Parathyroid adenoma (tissue), 2 donors: Measurements from ENCODE around the gene ATG3.
A peak's percentile ranks its signal among the peaks of the same experiment; 100 is the strongest.
"Not testable (repeated sequence)": the region's sequence is repeated elsewhere in the genome, so short reads cannot be mapped to it uniquely, and the experiment has no call there.

Experiments used
- H2AFZ ChIP-seq: fragments of 300-600 bp; sonication (generic); one replicate; pipeline ENCODE4 v1.7.0; 2017; ENCODE audit warnings: antibody characterized with exemption, mild to moderate bottlenecking
- H3K27ac ChIP-seq: fragments of 300-600 bp; sonication (generic); one replicate; pipeline ENCODE4 v1.7.0; 2017
- H3K27me3 ChIP-seq: fragments of 300-600 bp; sonication (generic); one replicate; pipeline ENCODE4 v1.7.0; 2017; ENCODE audit warnings: low read length; ENCODE audit not compliant: control insufficient read depth, insufficient read depth
- H3K36me3 ChIP-seq: fragments of 300-600 bp; sonication (generic); one replicate; pipeline ENCODE4 v1.7.0; 2017; ENCODE audit warnings: low read length; ENCODE audit not compliant: control insufficient read depth, insufficient read depth
- H3K4me1 ChIP-seq: fragments of 300-600 bp; sonication (generic); one replicate; pipeline ENCODE4 v1.7.0; 2017; ENCODE audit warnings: control low read depth
- H3K4me2 ChIP-seq: fragments of 300-600 bp; sonication (generic); one replicate; pipeline ENCODE4 v1.7.0; 2017; ENCODE audit warnings: low read length
- H3K4me3 ChIP-seq: fragments of 300-600 bp; sonication (generic); one replicate; pipeline ENCODE4 v1.7.0; 2017; ENCODE audit warnings: low read depth, low read length
- H3K79me2 ChIP-seq: fragments of 300-600 bp; sonication (generic); one replicate; pipeline ENCODE4 v1.7.0; 2017; ENCODE audit warnings: control low read depth
- H3K9ac ChIP-seq: fragments of 300-600 bp; sonication (generic); one replicate; pipeline ENCODE4 v1.7.0; 2017; ENCODE audit warnings: mild to moderate bottlenecking
- H3K9me3 ChIP-seq: fragments of 300-600 bp; sonication (generic); one replicate; pipeline ENCODE4 v1.7.0; 2017; ENCODE audit warnings: low read length; ENCODE audit not compliant: control insufficient read depth
- TF ChIP-seq, protein P1 (sequence below): fragments of 300-600 bp; sonication (generic); IDR thresholded peaks from one replicate; pipeline ENCODE4 v1.7.0; 2017; ENCODE audit warnings: antibody characterized with exemption, mild to moderate bottlenecking
- donor health status: primary hyperparathyroidism.

Gene ATG3

GRCh38 chr3:112564940-112565305 lies 3.2 kb upstream of the ATG3 start:
- Histone ChIP-seq H3K27me3 (no peaks in the 10 kb centered on the region), H3K4me1 (peaks cover 7% of the 10 kb centered on the region), H3K4me3 (no peak overlapping the region), H3K79me2 (peaks cover 10% of the 10 kb centered on the region), H2AFZ (no peak overlapping the region), H3K27ac (no peak overlapping the region), H3K36me3 (no peaks in the 10 kb centered on the region), H3K9ac (no peak overlapping the region), H3K9me3 (no peaks in the 10 kb centered on the region), H3K4me2 (no peak overlapping the region)
- TF ChIP-seq, protein P1, sequence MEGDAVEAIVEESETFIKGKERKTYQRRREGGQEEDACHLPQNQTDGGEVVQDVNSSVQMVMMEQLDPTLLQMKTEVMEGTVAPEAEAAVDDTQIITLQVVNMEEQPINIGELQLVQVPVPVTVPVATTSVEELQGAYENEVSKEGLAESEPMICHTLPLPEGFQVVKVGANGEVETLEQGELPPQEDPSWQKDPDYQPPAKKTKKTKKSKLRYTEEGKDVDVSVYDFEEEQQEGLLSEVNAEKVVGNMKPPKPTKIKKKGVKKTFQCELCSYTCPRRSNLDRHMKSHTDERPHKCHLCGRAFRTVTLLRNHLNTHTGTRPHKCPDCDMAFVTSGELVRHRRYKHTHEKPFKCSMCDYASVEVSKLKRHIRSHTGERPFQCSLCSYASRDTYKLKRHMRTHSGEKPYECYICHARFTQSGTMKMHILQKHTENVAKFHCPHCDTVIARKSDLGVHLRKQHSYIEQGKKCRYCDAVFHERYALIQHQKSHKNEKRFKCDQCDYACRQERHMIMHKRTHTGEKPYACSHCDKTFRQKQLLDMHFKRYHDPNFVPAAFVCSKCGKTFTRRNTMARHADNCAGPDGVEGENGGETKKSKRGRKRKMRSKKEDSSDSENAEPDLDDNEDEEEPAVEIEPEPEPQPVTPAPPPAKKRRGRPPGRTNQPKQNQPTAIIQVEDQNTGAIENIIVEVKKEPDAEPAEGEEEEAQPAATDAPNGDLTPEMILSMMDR, result no peak

DNA sequence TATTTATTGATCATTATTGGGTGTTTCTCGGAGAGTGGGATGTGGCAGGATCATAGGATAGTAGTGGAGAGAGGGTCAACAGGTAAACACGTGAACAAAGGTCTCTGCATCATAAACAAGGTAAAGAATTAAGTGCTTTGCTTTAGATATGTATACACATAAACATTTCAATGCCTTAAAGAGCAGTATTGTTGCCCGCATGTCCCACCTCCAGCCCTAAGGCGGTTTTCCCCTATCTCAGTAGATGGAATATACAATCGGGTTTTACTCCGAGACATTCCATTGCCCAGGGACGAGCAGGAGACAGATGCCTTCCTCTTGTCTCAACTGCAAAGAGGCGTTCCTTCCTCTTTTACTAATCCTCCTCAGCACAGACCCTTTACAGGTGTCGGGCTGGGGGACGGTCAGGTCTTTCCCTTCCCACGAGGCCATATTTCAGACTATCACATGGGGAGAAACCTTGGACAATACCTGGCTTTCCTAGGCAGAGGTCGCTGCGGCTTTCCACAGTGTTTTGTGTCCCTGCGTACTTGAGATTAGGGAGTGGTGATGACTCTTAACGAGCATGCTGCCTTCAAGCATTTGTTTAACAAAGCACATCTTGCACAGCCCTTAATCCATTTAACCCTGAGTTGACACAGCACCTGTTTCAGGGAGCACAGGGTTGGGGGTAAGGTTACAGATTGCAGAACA lies 2.6 kb upstream of the ATG3 start:
- H3K4me2 ChIP-seq, H3K27ac ChIP-seq, H3K9me3 ChIP-seq, H3K4me1 ChIP-seq, H2AFZ ChIP-seq, H3K36me3 ChIP-seq, H3K27me3 ChIP-seq, H3K4me3 ChIP-seq, H3K9ac ChIP-seq: not testable (repeated sequence)
- H3K79me2 ChIP-seq, result peaks cover 13% of the 10 kb centered on the region

DNA sequence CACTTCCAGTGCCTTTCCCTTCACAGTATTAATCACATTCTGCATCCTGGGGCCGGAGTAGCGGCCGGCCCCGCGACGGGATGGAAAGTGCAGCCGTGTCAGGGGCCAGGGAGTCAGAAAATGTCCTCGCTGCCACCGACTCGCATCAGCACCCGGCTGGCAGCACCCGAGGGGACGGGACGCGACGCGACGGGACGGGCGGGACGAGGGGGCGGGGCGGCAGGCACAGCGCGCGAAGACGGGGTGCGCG lies 353 bp downstream of the ATG3 start:
- H3K36me3 ChIP-seq, result no peaks in the 10 kb centered on the region
- peak overlapping the region; percentile 97 for H2AFZ ChIP-seq
- H3K27me3 ChIP-seq, result no peaks in the 10 kb centered on the region
- peak overlapping the region; percentile 34 for H3K9ac ChIP-seq
- peaks cover 7% of the 10 kb centered on the region for H3K4me1 ChIP-seq
- H3K9me3 ChIP-seq, result no peaks in the 10 kb centered on the region
- H3K4me3 ChIP-seq, result peak overlapping the region; percentile 98
- H3K4me2 ChIP-seq, result peak overlapping the region; percentile 97
- H3K79me2 ChIP-seq, result peaks cover 23% of the 10 kb centered on the region
- TF ChIP-seq, protein P1, result no peak
- peak overlapping the region; percentile 91 for H3K27ac ChIP-seq

- H3K27ac ChIP-seq, result peak overlapping the region; percentile 91
- peak overlapping the region; percentile 98 for H3K4me3 ChIP-seq
- H3K4me1 ChIP-seq, result peaks cover 7% of the 10 kb centered on the region
- H3K4me2 ChIP-seq, result peak overlapping the region; percentile 97
- peak overlapping the region; percentile 34 for H3K9ac ChIP-seq
- TF ChIP-seq, protein P1, result no peak
- no peaks in the 10 kb centered on the region for H3K27me3 ChIP-seq
- H3K9me3 ChIP-seq, result no peaks in the 10 kb centered on the region
- peaks cover 23% of the 10 kb centered on the region for H3K79me2 ChIP-seq
- no peaks in the 10 kb centered on the region for H3K36me3 ChIP-seq
- peak overlapping the region; percentile 97 for H2AFZ ChIP-seq
These were observed 860 bp downstream of the ATG3 start for GRCh38 chr3:112560721-112561483.

DNA sequence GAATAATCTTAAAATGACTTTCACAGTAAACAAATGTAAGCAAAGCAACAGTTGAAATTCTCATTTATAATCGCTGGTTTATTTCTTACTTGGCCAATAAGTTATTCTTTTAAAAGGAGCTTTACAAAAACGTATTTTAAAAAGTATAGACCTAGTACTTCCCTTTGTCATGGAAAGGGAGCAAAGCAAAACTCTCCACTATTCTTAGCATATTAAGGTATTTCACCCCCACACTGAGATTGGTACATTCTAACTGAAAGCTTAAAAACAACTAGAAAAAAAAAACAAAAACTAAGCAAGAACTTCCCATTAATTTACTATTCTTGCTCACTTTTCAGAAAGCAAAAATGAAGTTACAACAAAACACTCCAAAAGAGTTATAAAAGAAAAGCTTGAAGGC lies 1.5 kb downstream of the ATG3 start:
- Histone ChIP-seq H3K79me2 (peaks cover 23% of the 10 kb centered on the region), H3K27ac (no peak overlapping the region), H3K9me3 (no peaks in the 10 kb centered on the region), H3K36me3 (no peaks in the 10 kb centered on the region), H3K9ac (no peak overlapping the region), H3K4me3 (peak overlapping the region; percentile 98), H3K4me1 (peaks cover 7% of the 10 kb centered on the region), H3K4me2 (peak overlapping the region; percentile 97), H2AFZ (no peak overlapping the region), H3K27me3 (no peaks in the 10 kb centered on the region)
- TF ChIP-seq, protein P1, result no peak
